Amygdala (tissue), 56 donors: Measurements from ENCODE around the gene XPR1.
A peak's percentile ranks its signal among the peaks of the same experiment; 100 is the strongest.
"Not testable (repeated sequence)": the region's sequence is repeated elsewhere in the genome, so short reads cannot be mapped to it uniquely, and the experiment has no call there.

ENCODE experiments used
- DNase-seq, 56 donors: peaks; one replicate each; lab custom pipeline; 2025; lab: John Stamatoyannopoulos, UW

Gene XPR1

GRCh38 chr1:180641662-180642061 lies 9.8 kb downstream of the XPR1 start:
- DNase-seq = no peak

DNA sequence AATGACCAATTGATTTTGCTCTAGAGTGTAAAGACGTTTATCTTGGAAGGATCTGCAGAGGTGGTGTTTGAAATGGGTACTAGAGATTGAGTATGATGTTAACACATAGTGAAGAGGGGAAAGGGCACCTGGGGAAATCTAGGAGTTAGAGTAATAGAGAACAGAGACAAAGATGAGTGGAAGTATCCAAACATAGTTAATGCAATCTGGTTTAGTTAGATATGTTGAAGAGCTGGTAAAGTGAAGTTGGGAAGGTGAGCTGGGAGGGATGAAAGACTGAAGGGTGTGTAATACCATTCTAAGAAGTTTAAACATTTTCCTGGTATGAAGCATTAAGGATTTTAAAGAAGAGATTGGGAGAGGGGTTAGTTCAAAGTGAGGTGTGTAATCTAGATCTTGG lies 11.0 kb downstream of the XPR1 start:
- DNase-seq = no peak

DNA sequence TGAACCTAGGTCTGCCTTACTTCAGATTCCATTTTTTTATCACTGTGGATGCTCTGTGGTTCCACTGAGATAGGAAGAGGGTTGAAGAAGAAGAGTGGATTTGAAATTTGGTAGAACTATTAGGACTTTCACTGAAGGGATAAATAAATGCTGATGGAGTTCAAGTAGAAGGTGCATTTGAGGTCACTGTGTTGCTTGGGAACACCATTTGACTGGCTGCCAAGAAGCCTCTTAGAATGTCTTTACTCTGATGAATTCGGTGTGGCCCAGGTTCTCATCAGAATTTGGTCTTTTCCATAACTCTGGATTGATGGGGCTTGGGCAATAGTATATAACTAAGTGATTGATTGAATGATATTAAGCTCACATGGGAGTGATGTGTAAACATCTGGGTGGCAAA lies 11.9 kb downstream of the XPR1 start:
- peak in 2 of 56 donors; percentile 2 to 10 for DNase-seq

DNA sequence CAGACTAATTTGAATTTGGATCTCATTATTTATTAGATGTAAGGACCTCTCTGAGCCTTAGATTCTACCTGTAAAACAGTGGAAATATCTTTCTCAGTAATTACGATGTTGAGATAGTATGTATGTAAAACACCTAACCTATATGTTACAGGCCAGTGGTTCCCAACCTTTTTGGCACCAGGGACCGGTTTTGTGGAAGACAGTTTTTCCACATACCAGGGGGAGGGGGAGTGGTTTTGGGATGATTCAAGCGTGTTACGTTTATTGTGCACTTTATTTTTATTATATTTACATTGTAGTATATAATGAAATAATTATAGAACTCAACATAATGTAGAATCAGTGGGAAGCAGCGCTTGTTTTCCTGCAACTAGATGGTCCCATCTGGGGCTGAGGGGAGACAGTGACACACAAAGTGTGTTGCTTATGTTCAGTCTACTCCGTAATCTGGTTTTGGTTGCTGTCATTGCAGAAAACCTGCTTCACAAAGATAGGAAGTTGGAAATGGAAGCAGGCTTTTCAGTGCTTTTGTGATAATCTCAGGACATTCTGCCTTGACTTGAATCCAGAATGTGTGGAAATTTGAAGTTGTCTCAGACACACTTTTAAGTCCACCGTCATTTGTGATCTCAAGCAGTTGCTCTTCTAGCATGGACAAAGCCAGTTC lies 12.8 kb downstream of the XPR1 start:
- DNase-seq = no peak

GRCh38 chr1:180645261-180645660 lies 13.4 kb downstream of the XPR1 start:
- DNase-seq = not testable (repeated sequence)

DNA sequence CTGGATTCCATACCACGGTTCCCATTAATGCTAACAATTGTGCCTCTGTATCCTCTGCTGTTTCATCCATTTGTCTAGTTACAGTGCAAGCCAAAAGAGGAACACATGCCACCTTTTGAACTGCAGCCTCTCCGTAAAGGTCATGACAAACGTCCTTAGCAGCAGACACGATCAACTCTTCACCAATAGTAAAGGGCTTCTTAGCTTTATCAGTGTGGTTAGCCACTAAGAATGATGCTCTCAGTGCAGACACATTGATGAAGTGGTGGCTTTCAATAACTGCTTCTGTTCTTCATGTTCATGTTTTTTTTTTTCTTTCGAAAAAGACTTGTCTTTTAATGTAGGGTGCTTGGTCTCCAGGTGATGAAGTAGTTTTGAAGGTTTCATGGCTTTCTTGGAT lies 14.3 kb downstream of the XPR1 start:
- no peak for DNase-seq

DNA sequence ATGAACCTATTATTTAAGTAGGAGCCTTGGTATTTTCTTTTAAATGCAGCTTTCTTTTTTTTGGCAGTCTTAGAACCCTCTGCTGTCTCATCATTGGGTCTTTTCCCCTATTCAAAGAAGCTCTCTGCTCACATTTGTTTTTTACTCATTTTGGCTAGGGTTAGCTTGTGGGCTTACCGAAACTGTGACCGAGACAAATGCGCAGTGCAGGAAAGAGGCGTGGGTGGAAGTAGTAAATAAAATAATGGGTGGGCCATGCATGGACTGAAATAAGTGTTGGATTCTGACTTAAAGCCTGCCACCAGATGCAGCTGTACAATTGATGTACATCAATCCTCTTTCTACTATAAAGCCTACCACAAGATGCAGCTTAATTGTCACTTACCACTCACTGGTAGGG lies 14.7 kb downstream of the XPR1 start:
- no peak for DNase-seq

DNA sequence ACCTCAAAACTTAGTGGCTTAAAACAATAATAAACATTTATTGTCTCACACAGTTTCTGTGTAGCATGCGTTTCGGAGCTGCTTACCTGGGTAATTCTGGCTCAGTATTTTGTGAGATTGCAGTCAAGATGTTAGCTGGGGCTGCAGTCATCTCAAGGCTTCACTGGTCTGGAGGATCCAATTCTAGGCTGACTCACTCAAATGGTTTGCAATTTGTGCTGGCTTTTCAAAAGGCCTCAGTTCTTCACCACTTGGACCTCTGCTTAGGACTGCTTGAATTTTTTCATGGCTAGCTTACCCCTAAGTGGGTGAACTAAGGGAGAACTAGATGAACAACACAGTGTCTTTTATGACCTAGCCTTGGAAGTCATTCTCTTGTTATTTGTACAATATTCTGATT lies 21.0 kb downstream of the XPR1 start:
- no peak for DNase-seq

DNA sequence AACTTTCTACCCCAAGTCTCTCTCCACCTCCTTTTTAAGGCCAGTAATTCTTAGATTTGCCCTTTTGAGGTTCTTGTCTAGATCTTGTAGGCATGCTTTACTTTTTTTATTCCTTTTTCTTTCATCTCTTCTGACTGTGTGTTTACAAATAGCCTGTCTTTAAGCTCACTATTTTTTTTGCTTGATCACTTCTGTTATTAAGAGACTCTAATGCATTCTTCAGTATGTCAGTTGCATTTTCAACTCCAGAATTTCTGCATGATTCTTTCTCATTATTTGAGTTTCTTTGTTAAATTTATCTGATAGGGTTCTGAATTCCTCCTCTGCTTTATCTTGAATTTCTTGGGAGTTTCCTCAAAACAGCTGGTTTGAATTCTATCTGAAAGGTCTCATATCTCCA lies 30.9 kb downstream of the XPR1 start:
- no peak for DNase-seq

- DNase-seq = no peak
Measured at GRCh38 chr1:180670681-180671080, 38.9 kb downstream of the XPR1 start.

- DNase-seq = no peak
Measured at GRCh38 chr1:180672105-180672504, 40.3 kb downstream of the XPR1 start.

- no peak for DNase-seq
Measured at GRCh38 chr1:180672505-180672904, 40.7 kb downstream of the XPR1 start.

- DNase-seq = no peak
Measured at GRCh38 chr1:180674603-180675530, 43.0 kb downstream of the XPR1 start.

DNA sequence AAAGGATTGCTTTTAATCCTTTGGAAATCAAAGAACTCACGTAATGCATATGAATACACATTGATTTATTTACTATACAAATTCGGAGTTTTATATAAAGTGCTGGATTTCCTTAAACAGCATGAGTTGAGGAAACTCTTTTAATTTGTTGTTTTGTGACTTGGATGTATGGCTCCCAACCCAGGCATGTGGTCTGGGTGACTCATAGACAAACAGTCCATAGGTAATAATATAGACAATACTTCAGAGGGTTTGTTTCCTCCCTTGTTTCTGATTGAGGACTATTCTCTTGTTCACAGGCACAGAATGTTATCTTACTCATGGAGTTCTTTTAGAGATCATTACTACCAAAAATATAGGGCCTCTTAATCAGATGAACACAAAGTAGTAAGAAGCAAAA lies 43.8 kb downstream of the XPR1 start:
- DNase-seq = no peak

DNA sequence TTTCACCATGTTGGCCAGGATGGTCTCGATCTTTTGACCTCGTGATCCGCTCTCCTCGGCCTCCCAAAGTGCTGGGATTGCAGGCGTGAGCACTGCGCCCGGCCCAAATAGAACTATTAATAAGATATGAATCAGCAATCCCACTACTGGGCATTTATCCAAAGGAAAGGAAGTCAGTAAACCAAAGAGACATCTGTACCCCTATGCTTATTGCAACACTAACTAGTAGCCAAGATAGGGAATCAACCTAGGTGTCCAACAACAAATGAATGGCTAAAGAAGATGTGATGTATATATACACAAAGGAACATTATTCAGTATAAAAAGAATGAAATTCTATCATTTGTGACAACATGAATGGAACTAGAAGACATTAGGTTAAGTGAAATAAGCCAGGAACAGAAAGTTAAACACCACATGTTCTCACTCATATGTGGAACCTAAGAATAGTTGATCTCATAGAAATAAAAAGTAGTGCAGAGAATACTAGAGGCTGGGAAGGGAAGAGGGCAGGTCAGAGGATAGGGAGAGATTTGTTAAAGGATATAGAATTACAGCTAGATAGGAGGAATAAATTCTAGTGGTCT lies 48.8 kb downstream of the XPR1 start:
- DNase-seq = no peak

GRCh38 chr1:180683117-180683516 lies 51.3 kb downstream of the XPR1 start:
- DNase-seq = not testable (repeated sequence)

GRCh38 chr1:180691322-180691913 lies 59.6 kb downstream of the XPR1 start:
- no peak for DNase-seq

GRCh38 chr1:180693564-180694244 lies 61.9 kb downstream of the XPR1 start:
- DNase-seq = no peak

- no peak for DNase-seq
Measured at GRCh38 chr1:180695282-180695681, 63.5 kb downstream of the XPR1 start.

DNA sequence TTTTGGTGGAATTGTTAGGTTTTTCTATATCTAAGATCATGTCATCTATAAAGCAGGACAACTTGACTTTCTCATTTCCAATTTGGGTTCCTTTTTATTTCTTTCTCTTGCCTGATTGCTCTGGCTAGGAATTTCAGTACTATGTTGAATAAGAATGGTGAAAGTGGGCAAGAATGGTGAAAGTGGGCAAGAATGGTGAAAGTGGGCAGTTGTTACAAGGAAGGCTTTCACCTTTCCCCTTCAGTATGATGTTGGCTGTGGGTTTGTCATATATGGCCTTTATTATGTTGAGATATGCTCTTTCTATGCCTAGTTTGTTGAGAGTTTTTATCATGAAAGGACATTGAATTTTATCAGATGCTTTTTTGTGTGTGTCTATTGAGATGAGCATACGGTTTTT lies 64.5 kb downstream of the XPR1 start:
- no peak for DNase-seq

DNA sequence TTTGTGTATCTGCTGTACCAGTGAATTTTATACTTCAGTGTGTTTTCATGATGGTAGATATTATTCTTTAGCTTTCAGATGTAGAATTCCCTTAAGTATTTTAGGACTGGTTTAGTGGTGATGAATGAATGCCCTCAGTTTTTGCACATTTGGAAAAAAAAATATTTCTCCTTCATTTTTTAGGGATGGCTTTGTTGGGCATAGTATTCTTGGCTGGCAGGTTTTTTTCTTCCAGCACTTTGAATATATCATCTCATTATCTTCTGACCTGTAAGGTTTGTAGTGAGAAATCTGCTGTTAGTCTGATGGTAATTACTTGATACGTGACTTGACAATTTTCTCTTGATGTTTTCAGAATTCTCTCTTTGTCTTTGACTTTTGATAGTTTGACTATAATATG lies 66.8 kb downstream of the XPR1 start:
- DNase-seq = no peak
